Neutrophil (primary cell): ENCODE results near the gene LY6G5B.

Experiments used
- H3K27ac ChIP-seq: fragments of 200-600 bp; sonication (generic); 2 replicates; pipeline ENCODE4 v1.5.1; 2016; ENCODE audit warnings: mild to moderate bottlenecking, moderate library complexity
- H3K27me3 ChIP-seq: fragments of 200-600 bp; sonication (generic); 2 replicates; pipeline ENCODE4 v1.6.0; 2016; ENCODE audit warnings: mild to moderate bottlenecking
- H3K36me3 ChIP-seq: fragments of 200-600 bp; sonication (generic); 2 replicates; pipeline ENCODE4 v1.5.1; 2017
- H3K4me1 ChIP-seq, 2 experiments: fragments of 200-600 bp in 1 of 2; sonication (generic) in 1 of 2; 1 replicate in 1 of 2; 2 replicates in 1 of 2; pipeline versions ENCODE4 v1.5.1 to v1.6.1; 2013 to 2016; ENCODE audit warnings: low read depth in 1 of 2, low read length in 1 of 2, mild to moderate bottlenecking in 1 of 2, moderate library complexity in 1 of 2; ENCODE audit not compliant: control insufficient read depth in 1 of 2, insufficient read depth in 1 of 2
- H3K4me3 ChIP-seq, 2 experiments: fragments of 200-600 bp in 1 of 2; sonication (generic) in 1 of 2; 1 replicate in 1 of 2; 2 replicates in 1 of 2; pipeline ENCODE4 v1.5.1; 2013 to 2016; ENCODE audit warnings: low read depth in 1 of 2, low read length in 1 of 2, mild to moderate bottlenecking in 1 of 2, moderate library complexity in 1 of 2
- H3K9me3 ChIP-seq: fragments of 200-600 bp; sonication (generic); 2 replicates; pipeline ENCODE4 v1.5.1; 2016
- CTCF ChIP-seq: fragments of 200-600 bp; sonication (generic); IDR thresholded peaks from 2 replicates; pipeline ENCODE4 v1.5.1; 2016; ENCODE audit warnings: antibody characterized with exemption

LY6G5B gene

GRCh38 chr6:31718265-31718664 lies 48.5 kb downstream of the LY6G5B start:
- H3K27ac ChIP-seq = no peak overlapping the region
- TF ChIP-seq CTCF = no peak
- no peaks in the 10 kb centered on the region for H3K36me3 ChIP-seq
- H3K4me3 ChIP-seq = no peak overlapping the region
- peaks cover 5% of the 10 kb centered on the region for H3K27me3 ChIP-seq
- no peaks in the 10 kb centered on the region for H3K9me3 ChIP-seq
- H3K4me1 ChIP-seq = no peaks in the 10 kb centered on the region

GRCh38 chr6:31719001-31719400 lies 49.2 kb downstream of the LY6G5B start:
- H3K4me1 ChIP-seq = no peaks in the 10 kb centered on the region
- H3K36me3 ChIP-seq = peaks cover 2% of the 10 kb centered on the region
- no peaks in the 10 kb centered on the region for H3K9me3 ChIP-seq
- TF ChIP-seq CTCF = no peak
- H3K4me3 ChIP-seq = no peak overlapping the region
- H3K27me3 ChIP-seq = peaks cover 12% of the 10 kb centered on the region
- no peak overlapping the region for H3K27ac ChIP-seq

GRCh38 chr6:31720196-31720770 lies 50.5 kb downstream of the LY6G5B start:
- H3K27ac ChIP-seq = no peak overlapping the region
- TF ChIP-seq CTCF = no peak
- H3K4me1 ChIP-seq = no peaks in the 10 kb centered on the region
- H3K4me3 ChIP-seq = no peak overlapping the region
- H3K9me3 ChIP-seq = no peaks in the 10 kb centered on the region
- peaks cover 5% of the 10 kb centered on the region for H3K36me3 ChIP-seq
- H3K27me3 ChIP-seq = peaks cover 12% of the 10 kb centered on the region

GRCh38 chr6:31721351-31722020 lies 51.7 kb downstream of the LY6G5B start, which contains the start of gene LY6G6C:
Gene LY6G6C, minus strand, starts transcription at chr6:31721746. Its CDS starts 67 bp downstream, at chr6:31721679.
- Histone ChIP-seq H3K36me3 (peaks cover 11% of the 10 kb centered on the region), H3K4me3 (no peak within 1 kb of the TSS), H3K9me3 (no peaks in the 10 kb centered on the region), H3K27me3 (peaks cover 12% of the 10 kb centered on the region), H3K4me1 (peaks cover 9 to 10% of the 10 kb centered on the region in 2 experiments), H3K27ac (no peak within 1 kb of the TSS)
- no peak for TF ChIP-seq CTCF

GRCh38 chr6:31722173-31722572 lies 52.4 kb downstream of the LY6G5B start:
- no peak for TF ChIP-seq CTCF
- no peak overlapping the region for H3K4me3 ChIP-seq
- peaks cover 16 to 17% of the 10 kb centered on the region in 2 experiments for H3K4me1 ChIP-seq
- H3K27me3 ChIP-seq = peaks cover 12% of the 10 kb centered on the region
- no peak overlapping the region for H3K27ac ChIP-seq
- peaks cover 18% of the 10 kb centered on the region for H3K36me3 ChIP-seq
- no peaks in the 10 kb centered on the region for H3K9me3 ChIP-seq
